Midbrain (tissue), 1 donor: ENCODE data around the gene MAB21L4.

Experiments used
- DNase-seq: peaks from one replicate; lab custom pipeline; 2025; lab: John Stamatoyannopoulos, UW

The MAB21L4 gene

DNA sequence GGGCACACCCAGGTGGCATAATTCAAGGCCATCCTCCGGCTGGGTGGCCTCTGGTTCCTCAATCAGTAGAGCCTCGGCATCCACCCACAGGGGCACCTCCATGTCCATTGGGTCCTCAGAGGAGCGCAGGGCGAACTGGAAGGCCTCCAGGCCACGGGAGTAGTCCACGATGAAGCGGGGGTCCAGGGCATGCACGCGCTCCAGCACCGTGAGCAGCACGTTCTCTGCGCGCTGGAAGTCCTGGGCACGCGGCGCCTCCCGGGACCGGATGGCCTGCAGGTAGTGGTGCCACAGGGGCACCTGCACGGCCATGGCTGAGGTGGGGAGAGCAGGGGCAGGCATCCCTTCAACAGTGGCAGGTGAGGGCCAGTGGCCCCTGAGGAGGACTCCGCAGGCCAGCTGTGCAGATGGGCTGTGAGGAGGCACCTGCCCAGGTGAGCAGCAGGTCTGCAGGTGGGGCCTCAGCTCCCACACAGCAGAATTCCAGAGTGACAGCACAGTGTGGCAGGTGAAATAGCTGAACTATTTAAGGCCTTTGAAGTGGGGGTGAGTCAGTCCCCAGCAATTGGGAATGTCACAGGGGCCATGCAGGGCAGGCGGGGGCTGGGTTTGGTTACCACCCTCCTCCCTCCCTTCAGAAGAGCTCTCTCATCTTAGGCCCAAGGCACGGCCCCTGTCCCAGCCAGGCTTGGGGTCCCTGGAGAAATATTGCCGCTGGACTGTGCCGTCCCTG is at the start of gene MAB21L4:
Gene MAB21L4 (minus strand): TSS at position 501 of the 733 bp plus-strand sequence. CDS start 159 bp downstream, at position 342.
- DNase-seq = no peak

DNA sequence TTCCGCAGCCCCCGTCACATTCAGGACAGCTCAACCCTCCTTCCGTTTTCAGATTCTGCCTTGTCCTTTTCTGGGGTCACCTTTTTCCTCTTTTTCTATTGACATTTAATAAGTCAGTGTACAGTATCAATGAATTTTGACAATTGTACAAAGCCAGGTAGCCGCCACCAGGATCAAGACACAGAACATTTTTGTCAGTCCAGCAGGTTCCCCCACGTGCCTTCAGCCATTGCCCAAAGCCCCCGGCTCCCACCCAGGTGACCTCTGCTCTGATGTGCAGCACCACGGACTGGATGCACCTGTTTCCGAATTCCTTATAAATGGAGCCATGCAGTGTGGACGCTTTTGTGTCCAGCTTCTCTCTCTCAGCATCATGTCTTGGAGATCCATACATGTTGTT is 40.1 kb upstream of the MAB21L4 start:
- no peak for DNase-seq

- no peak for DNase-seq
These were observed 39.3 kb upstream of the MAB21L4 start for GRCh38 chr2:240935103-240935876.

DNA sequence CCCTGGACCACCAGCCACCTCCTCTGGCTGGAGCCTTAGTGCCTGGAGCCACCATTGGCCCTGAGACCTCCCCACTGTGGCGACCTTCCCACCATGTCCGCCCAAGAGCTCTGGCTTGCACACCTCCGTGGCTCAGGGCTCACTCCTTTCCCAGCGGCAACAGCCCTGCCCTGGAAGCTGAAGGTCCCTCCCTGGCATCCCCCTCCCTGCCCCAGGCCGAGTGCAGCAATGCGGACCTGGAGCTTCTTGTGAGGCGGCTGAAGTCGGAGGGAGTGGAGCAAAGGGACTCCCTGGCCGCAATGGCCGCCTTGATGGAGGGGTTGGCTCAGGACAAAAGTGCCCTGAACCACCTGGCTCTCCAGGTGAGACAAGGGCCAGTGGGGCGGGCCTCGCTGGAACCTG is 38.7 kb upstream of the MAB21L4 start:
- DNase-seq = no peak

DNA sequence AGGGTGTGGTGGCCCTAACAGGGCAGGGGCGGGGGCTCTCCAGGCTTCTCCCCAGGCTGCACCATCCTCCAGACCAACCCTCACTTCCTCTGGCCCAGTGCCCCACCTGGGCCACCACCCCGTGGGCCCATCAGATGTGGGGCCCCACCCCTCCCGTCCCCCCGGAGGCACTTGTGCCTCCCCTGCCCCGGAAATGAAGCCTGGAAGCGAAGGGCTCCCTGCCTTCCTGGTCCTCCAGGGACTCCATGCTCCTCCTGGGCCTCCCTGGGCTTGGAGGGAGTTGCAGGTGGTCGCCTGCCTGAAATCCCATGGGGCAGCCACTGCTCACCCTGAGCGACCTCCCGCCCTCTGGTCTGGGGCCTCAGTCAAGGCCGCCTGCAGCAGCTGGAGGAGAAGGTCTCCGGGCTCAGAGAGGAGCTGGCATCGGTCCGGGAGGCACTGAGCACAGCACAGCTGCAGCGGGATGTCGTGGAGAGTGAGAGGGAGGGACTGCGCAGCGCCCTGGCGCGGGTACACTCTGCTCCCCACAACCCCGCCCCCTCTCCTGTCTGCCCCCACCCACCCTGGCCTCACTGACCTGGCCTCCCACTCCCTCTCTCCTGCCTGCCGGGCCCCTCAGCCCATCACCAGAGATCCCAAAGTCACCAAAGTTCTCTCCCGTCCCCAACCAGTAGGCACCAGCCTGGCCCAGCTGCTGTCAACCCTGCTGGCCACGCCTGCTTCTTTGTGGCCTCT is 38.2 kb upstream of the MAB21L4 start:
- DNase-seq = no peak

GRCh38 chr2:240933048-240933965 is 37.4 kb upstream of the MAB21L4 start:
- DNase-seq = no peak

DNA sequence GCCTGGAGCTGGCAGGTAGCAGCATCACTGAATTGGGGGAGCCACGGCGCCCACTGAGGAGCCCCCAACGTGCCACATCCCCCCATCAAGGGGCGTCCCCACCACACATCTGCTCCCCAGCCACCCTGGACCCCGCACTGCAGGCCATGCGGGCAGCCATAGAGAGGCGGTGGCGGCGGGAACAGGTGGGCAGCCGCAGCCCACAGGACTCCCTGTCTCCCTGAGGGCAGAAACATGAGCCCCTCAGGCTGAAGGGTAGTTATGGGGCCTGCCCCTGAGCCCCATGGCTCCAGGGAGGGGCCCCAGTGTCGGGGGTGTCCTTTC is 36.7 kb upstream of the MAB21L4 start:
- DNase-seq = no peak

- no peak for DNase-seq
These were observed 36.2 kb upstream of the MAB21L4 start for GRCh38 chr2:240932001-240932723.

DNA sequence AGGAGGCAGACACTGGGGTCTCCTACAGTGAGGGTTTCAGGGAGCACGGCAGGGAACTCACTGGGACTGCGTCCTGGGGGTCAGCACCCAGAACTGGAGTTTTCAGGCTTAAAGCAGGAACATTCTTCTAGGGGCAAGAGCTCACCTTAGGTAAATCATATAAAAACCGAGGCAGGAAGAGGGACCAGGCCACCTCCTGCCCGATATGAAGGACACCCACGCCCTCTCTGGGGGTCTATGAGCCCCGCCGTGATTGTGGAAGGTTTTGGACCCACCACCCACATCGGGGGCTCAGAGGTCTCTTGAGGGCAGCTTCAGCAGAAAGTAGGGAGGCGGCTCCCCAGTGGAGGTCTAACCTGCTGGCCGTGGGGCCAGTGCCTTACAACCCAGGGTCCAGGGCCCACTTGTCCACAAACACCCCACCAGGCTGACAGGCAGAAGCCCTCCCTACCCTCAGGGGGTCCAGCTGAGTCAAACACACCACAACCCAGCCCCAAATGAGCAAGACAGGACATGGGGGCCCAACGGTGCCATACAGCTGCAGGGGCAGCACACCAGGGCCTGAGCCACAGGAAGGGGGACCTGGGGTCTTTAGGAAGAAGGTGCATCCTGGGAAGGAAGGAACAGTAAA is 35.5 kb upstream of the MAB21L4 start:
- no peak for DNase-seq

DNA sequence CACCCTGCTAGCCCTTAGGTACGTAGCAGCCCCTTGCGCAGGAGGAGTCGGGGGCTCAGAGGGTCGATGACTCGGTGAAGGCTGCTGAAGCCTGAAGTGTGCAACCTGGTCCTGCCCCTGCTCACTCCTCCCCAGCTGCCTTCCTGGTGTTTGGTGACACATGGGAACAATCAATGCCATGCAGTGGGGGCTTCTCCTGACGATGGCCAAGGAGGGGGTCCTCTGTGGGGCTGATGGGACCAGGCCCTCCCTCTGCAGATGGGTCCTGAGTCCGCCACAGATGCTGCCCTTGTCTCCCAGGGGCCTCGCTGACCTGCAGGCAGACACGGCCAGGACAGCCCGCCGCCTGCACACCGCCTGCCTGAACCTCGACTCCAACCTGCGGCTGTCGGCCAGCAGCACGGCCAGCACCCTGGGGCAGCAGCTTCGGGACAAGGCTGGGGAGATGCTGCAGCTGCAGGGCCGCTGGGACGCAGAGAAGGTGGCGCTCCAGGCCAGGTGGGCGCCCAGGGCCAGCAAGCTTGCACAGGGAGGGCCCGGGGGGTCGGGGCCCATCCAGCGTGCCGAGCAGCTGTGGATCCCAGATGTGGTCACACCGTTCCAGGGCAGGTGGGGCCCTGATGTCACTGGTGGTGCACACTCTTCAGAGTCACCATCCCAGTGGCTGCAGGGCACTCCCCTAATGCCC is 34.8 kb upstream of the MAB21L4 start:
- no peak for DNase-seq

GRCh38 chr2:240930096-240930630 is 34.2 kb upstream of the MAB21L4 start:
- no peak for DNase-seq

DNA sequence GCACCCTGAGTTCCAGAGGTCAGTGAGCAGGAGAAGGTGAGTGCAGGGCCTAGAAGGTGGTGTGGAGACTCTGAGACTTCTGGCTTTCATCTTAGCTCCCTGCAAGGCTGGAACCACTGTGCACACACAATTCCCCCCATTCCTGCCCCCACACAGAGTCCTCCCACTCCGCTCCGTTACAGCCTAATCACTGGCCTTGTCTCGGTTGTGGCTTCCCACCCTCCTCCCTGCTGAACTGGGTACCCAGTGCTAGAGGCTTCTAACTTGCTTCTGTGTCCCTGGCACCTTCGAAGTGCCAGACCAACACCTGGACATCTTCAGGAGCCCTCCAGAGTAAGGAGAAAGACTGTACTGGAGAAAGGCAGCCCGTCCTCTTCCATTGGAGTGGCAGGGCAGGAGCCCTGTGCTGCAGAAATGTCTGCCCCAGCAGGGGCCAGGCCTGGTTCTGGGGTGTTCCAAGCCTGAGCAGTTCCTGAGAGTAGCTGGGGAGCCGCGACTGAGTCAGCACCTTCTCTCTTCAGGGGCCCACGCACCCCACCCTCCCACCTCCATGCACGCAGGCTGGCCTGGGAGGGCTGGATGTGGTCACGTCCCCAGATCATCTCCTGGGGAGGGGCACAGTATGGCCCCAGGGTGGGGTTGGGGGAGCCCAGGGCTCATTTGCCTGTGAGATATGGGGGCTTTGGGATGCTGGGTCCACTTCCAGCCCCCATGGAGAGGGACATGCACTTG is 33.6 kb upstream of the MAB21L4 start:
- DNase-seq = no peak

DNA sequence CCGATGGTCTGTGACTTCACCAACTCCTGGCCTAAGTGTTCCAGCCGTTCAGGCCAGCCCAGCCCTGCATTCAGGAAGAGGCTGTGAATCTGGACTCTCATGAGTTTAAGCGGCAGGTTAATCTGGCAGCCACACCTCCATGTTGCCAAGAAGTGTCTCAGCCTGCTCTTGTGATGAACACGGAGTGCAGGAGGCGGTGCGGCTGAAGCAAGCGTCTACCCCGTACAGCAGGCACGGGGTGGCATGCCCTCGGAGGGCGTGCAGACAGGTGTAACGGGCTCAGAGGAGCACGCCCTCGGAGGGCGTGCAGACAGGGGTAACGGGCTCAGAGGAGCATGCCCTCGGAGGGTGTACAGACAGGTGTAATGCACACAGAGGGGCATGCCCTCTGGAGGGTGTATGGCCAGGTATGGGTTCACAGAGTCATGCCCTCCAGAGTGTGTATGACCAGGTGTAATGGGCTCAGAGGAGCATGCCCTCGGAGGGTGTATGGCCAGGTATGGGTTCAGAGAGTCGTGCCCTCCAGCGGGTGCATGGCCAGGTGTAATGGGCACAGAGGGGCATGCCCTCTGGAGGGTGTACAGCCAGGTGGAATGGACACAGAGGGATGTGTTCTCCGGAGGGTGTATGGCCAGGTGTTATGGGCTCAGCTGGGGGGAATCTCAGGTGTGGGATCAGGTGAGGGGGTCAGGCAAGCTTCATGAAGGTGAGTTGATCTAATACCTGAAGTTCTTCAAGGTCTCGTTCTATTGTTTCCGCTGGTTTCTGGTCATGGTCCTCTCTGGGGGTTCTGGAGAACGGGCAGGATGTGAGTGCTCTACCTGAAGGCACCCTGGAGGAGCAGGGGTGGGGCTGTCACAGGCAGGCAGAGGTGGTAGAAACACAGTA is 32.8 kb upstream of the MAB21L4 start:
- DNase-seq = no peak

- DNase-seq = no peak
These were observed 31.4 kb upstream of the MAB21L4 start for GRCh38 chr2:240927390-240927781.

GRCh38 chr2:240926516-240927389 is 30.8 kb upstream of the MAB21L4 start:
- DNase-seq = no peak

DNA sequence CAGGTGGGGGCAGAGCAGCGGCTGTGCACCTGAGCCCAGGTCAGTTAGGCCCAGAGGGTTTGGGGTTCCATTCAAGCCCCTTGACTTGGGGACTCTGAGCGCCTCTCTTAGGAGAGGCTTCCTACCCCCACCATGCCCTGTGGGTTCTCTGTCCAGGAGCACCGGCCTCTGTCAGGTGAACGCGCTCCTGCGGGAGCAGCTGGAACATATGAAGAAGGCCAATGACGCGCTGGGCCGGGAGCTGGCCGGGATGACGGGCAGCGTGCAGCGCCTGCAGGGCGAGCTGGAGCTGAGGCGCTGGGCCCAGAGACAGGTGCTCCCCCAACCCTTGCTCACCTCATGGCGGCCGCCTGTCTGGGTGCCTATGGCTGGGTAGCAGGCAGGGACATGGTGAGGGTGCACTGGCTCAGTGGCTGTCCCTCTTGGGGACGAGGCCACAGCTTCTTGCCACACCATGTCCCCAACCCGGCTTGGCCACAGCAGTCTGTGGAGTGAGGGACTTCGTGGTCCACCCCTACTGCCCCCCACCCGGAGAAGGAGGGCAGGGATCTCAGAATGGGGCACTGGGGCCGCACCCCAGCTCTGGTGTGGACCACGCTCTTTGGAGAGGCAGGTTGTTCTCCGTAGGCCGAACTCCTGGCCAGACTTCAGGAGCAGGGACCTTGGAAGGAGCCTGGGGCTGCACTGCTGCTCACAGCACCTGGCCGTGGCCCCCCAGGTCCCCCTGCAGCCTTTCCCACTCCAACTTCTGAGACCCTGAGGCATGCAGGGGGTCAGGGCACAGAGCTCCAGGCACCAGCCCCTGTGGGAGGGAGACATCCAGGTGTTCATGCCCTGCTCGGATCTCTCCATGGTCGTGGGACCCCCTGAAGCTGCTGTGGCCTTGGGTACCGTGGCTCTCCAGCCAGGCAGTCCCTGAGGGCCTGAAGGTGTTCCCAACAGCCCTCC is 29.9 kb upstream of the MAB21L4 start:
- DNase-seq = no peak
